Small intestine (tissue), 16 donors: ENCODE data around the gene EML1. TPM values are rescaled to one million over a fixed set of nuclear protein-coding genes. Genes with fewer than 3 reads are reported as not detected.

ENCODE experiments used
- DNase-seq, 2 donors: peaks; one replicate each; pipeline versions ENCODE4 v3.0.0 to v3.0.0-alpha.2; 2013
- FAIRE-seq: peaks from 2 replicates; lab custom pipeline; 2012; peaks lifted over from hg19 to GRCh38; lab: Jason Lieb, UNC
- H3K27ac ChIP-seq, 3 donors: one replicate each; pipeline ENCODE4 v1.5.1; 2013; ENCODE audit warnings: low read length in 2 of 3, mild to moderate bottlenecking in 2 of 3, control low read depth in 1 of 3, inconsistent platforms in 1 of 3, low read depth in 1 of 3, moderate library complexity in 1 of 3
- H3K27me3 ChIP-seq, 3 donors: one replicate each; pipeline ENCODE4 v1.6.1; 2013; ENCODE audit warnings: low read length in 3 of 3, inconsistent platforms in 1 of 3; ENCODE audit not compliant: control insufficient read depth in 3 of 3, insufficient read depth in 3 of 3
- H3K36me3 ChIP-seq, 3 donors: one replicate each; pipeline ENCODE4 v1.6.1; 2013; ENCODE audit warnings: low read length in 3 of 3, inconsistent platforms in 1 of 3, low read depth in 1 of 3, mild to moderate bottlenecking in 1 of 3, moderate library complexity in 1 of 3; ENCODE audit not compliant: control insufficient read depth in 3 of 3, insufficient read depth in 2 of 3
- H3K4me1 ChIP-seq, 3 donors: one replicate each; pipeline ENCODE4 v1.6.1; 2013; ENCODE audit warnings: low read length in 2 of 3, inconsistent platforms in 1 of 3, low read depth in 1 of 3, mild to moderate bottlenecking in 1 of 3, moderate library complexity in 1 of 3; ENCODE audit not compliant: control insufficient read depth in 3 of 3, insufficient read depth in 2 of 3
- H3K4me3 ChIP-seq, 3 donors: one replicate each; pipeline ENCODE4 v1.5.1; 2013; ENCODE audit warnings: low read length in 3 of 3, control low read depth in 1 of 3, inconsistent platforms in 1 of 3, low read depth in 1 of 3, mild to moderate bottlenecking in 1 of 3, moderate library complexity in 1 of 3
- H3K9me3 ChIP-seq, 2 donors: one replicate each; pipeline ENCODE4 v1.6.1; 2013; ENCODE audit warnings: low read depth in 1 of 2, low read length in 1 of 2; ENCODE audit not compliant: control insufficient read depth in 2 of 2, insufficient read depth in 1 of 2
- WGBS, 3 donors: extraction: QIAGEN DNeasy Blood & Tissue Kit; methylation state at CpG; one replicate each; pipeline ENCODE4 v1.1.7; 2013; 5-methylcytosine and 5-hydroxymethylcytosine counted together
- long read RNA-seq, 10 donors: transcript quantifications; one replicate each; lab custom pipeline, GENCODE V29; 2026
- polyA plus RNA-seq, 4 donors: library from polyadenylated mRNA; stranded (reverse) in 3 of 4; unstranded in 1 of 4; fragments of 200-250 nt in 3 of 4; fragments of 120-200 nt in 1 of 4; gene quantifications; one replicate each; pipeline versions ENCODE4 v1.2.1 to v1.2.3, GENCODE V29; 2013
- donor health status: healthy with polysubstance abuse.
- donor health status: control.
- donor health status: control.
- donor health status: Bipolar disorder and iron deficiency.
- donor health status: healthy.

EML1 gene, protein sequence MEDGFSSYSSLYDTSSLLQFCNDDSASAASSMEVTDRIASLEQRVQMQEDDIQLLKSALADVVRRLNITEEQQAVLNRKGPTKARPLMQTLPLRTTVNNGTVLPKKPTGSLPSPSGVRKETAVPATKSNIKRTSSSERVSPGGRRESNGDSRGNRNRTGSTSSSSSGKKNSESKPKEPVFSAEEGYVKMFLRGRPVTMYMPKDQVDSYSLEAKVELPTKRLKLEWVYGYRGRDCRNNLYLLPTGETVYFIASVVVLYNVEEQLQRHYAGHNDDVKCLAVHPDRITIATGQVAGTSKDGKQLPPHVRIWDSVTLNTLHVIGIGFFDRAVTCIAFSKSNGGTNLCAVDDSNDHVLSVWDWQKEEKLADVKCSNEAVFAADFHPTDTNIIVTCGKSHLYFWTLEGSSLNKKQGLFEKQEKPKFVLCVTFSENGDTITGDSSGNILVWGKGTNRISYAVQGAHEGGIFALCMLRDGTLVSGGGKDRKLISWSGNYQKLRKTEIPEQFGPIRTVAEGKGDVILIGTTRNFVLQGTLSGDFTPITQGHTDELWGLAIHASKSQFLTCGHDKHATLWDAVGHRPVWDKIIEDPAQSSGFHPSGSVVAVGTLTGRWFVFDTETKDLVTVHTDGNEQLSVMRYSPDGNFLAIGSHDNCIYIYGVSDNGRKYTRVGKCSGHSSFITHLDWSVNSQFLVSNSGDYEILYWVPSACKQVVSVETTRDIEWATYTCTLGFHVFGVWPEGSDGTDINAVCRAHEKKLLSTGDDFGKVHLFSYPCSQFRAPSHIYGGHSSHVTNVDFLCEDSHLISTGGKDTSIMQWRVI
- 10 to 100 TPM in 1 of 4 donors, 1 to 10 TPM in 2, under 1 TPM in 1; 0.22 to 20.7 (median 5.8) TPM for polyA plus RNA-seq
- long read RNA-seq, donor 1, result 0 reads
- long read RNA-seq, donor 2, full-length matches to known transcripts, result 2 of 2 reads
- long read RNA-seq, donor 2, partial matches to known transcripts, result 0 of 2 reads
- long read RNA-seq, donor 2, other reads (novel, unspliced or antisense), result 0 of 2 reads
- long read RNA-seq, donor 3, result 0 reads
- long read RNA-seq, donor 4, result 0 reads
- long read RNA-seq, donor 5, result 0 reads
- long read RNA-seq, donor 6, full-length matches to known transcripts, result 2 of 2 reads
- long read RNA-seq, donor 6, partial matches to known transcripts, result 0 of 2 reads
- long read RNA-seq, donor 6, other reads (novel, unspliced or antisense), result 0 of 2 reads
- long read RNA-seq, donor 7, result 0 reads
- long read RNA-seq, donor 8, result 0 reads
- long read RNA-seq, donor 9, result 0 reads
- long read RNA-seq, donor 10, full-length matches to known transcripts, result 3 of 3 reads
- long read RNA-seq, donor 10, partial matches to known transcripts, result 0 of 3 reads
- long read RNA-seq, donor 10, other reads (novel, unspliced or antisense), result 0 of 3 reads

DNA sequence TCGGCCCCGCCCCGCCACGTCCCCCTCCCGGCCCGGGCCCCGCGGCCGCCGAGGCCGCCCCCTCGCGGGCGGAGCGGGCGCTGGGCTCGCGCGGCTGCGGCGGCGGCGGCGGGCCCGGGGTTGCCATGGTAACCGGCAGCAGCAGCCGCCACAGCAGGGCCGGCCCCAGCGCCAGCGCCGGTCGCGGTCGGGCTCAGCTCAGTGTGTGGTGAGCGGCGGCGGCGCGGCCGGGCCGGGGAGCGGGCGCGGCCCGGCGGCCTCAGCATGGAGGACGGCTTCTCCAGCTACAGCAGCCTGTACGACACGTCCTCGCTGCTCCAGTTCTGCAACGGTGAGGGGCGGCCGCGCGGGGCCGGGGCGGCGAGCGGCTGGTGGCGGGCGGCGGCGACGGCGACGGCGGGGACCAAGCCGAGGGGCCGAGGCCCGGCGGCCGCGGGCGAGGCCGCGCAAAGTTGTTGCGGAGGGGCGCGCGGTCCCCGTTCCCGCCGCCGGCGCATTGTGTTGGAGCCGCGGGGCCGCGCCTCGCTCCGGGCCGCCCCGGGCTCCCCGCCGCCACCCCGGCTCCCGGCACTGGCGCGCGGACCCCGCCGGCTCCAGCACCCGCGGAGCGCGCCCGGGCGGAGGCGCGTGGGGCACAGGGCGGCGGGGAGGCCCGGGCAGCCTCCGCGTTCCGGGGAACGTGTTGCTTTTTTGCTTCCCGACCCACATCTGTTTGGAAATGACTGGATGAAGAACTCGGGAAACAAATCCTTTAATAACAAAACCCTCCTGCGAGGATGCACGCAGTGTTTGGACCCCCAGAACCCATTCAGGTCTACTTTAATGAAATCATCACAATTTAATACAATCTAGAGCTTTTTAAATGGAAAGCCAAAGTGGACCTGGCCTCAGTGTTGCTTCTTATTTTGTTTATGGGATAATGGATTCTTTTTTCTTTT, at the start of gene EML1:
Gene EML1 (plus strand): TSS at position 201 of the 938 bp plus-strand sequence. CDS start 64 bp downstream, at position 265.
- Histone ChIP-seq H3K27me3 (peaks cover 0 to 5% (median 0%) of the 10 kb centered on the region in 3 donors), H3K36me3 (no peaks in the 10 kb centered on the region), H3K4me1 (peaks cover 0 to 46% (median 0%) of the 10 kb centered on the region in 3 donors), H3K4me3 (peak within 1 kb of the TSS; percentile 12 to 67 (median 43)), H3K9me3 (peaks cover 0 to 3% of the 10 kb centered on the region in 2 donors), H3K27ac (peak within 1 kb of the TSS in 2 of 3 donors; percentile 38 to 79)
- FAIRE-seq, result no peak
- DNase-seq, result peak; percentile 27 to 91
- 1% methylated on average over 74 to 121 of the region's 121 CpGs for WGBS, 3 donors

DNA sequence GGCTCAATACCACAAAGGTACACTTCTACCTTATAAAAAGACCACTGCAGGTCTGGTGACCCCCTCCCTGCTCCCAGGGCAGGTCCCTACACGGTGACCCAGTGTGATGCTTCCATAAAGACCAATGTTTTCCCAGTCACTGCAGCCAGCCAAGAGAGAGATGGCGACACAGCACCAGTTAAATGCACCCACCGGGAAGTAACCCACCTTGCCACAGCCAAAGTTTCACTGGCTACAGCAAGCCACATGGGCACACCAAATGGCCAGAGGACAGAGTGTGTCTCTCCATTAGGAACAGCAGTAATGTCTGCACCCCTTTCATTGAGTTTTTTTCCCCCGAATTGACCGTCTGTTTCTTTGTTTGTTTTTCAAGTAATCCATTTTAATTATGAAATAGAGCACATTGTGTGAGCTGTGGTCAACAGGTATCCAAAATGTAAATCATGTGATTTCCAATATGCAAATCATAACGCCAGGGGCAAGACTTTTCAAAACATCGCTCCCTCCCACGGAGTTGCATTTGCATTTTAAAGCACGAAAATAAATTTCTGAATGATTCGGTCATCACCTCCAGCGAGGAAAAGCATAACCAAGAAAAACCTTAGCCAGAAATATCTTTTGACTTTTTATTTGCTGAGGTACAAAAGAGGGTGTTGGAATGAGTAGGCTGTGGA, 48.9 kb upstream of the EML1 start:
- FAIRE-seq, result no peak
- Histone ChIP-seq H3K36me3 (no peaks in the 10 kb centered on the region), H3K27ac (peak overlapping the region in 1 of 3 donors; percentile 40), H3K4me3 (no peak overlapping the region), H3K27me3 (no peaks in the 10 kb centered on the region), H3K9me3 (no peaks in the 10 kb centered on the region), H3K4me1 (peaks cover 0 to 11% (median 0%) of the 10 kb centered on the region in 3 donors)
- DNase-seq, result no peak
- WGBS, 3 donors, result 62 to 66% (median 63%) methylated on average over 11 of the region's 11 CpGs

DNA sequence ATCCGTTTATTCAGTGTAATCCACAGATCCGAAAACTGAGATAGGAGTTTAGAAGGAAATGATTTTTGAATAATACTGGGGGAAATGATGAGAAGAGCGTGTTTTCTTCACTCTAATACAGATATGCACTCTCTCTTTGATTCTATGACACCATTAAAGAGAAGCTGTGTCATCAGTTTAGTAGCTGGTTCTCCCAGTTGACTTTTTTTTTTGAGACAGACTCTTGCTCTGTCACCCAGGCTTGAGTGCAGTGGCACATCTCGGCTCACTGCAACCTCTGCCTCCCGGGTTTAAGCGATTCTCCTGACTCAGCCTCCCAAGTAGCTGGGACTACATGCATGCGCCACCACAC, 48.4 kb upstream of the EML1 start:
- H3K4me3 ChIP-seq, result no peak overlapping the region
- no peaks in the 10 kb centered on the region for H3K9me3 ChIP-seq
- no peak for FAIRE-seq
- no peak for DNase-seq
- peaks cover 0 to 11% (median 0%) of the 10 kb centered on the region in 3 donors for H3K4me1 ChIP-seq
- WGBS, 3 donors, result 60 to 78% (median 75%) methylated on average over 7 of the region's 7 CpGs
- no peaks in the 10 kb centered on the region for H3K36me3 ChIP-seq
- H3K27me3 ChIP-seq, result no peaks in the 10 kb centered on the region
- peak overlapping the region in 1 of 3 donors; percentile 75 for H3K27ac ChIP-seq

DNA sequence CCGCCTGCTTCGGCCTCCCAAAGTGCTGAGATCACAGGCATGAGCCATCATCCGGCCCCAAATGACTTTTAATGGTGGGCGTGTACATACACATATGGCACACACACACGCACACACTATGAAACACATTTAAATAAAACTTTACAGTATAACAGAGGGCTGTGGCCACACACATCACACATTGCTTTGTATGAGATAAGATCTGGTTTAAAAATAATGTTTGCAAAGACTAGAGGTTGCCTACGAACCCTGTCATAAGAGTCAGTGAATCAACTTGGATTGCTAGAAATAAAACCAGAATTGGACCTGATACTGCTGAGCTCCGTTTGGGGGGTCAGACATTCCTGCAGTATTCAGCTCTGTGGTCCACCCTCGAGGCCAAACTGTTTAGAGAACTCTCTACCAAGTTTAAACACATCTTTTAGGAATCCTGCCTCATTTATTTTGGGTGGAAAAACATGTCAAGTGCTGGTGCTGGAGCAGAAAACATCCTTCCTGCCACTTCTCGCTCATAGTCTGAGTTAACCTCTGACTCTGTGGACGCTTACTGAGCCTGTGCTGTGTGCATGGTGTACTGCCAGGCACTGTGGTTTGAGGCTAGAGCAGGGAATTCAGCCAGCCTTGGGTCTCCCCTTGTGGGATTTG, 47.8 kb upstream of the EML1 start:
- FAIRE-seq, result no peak
- DNase-seq, result peak in 1 of 2 donors; percentile 8
- Histone ChIP-seq H3K27ac (peak overlapping the region in 2 of 3 donors; percentile 9 to 75), H3K36me3 (no peaks in the 10 kb centered on the region), H3K27me3 (peaks cover 0 to 2% (median 0%) of the 10 kb centered on the region in 3 donors), H3K4me3 (no peak overlapping the region), H3K4me1 (peaks cover 0 to 11% (median 0%) of the 10 kb centered on the region in 3 donors), H3K9me3 (no peaks in the 10 kb centered on the region)
- WGBS, 3 donors, result 45 to 54% (median 48%) methylated on average over 10 of the region's 10 CpGs

DNA sequence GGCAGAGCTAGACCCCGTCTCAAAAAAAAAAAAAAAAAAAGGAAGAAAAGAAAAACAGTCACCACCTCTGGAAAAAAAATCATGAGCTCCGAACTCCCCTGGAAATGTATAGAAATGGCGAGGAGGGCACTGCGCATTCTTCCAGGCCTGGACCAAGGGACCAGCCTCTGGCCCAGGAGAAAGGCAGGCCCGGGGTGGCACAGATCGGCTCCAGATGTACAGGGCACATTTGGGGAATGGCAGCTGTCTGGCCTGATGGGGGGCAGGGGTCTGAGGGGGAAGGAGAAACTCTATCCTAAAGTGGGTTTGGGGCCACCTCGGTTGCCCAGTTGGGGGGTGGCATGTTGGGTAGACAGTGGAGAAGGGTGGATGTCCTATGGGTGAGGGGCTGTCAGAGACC, 46.0 kb upstream of the EML1 start:
- H3K27ac ChIP-seq, result peak overlapping the region in 1 of 3 donors; percentile 29
- no peaks in the 10 kb centered on the region for H3K36me3 ChIP-seq
- peaks cover 0 to 8% (median 2%) of the 10 kb centered on the region in 3 donors for H3K4me1 ChIP-seq
- H3K4me3 ChIP-seq, result no peak overlapping the region
- 74 to 79% (median 78%) methylated on average over 6 to 7 of the region's 7 CpGs for WGBS, 3 donors
- H3K9me3 ChIP-seq, result no peaks in the 10 kb centered on the region
- no peak for FAIRE-seq
- H3K27me3 ChIP-seq, result peaks cover 0 to 2% (median 0%) of the 10 kb centered on the region in 3 donors
- DNase-seq, result no peak

DNA sequence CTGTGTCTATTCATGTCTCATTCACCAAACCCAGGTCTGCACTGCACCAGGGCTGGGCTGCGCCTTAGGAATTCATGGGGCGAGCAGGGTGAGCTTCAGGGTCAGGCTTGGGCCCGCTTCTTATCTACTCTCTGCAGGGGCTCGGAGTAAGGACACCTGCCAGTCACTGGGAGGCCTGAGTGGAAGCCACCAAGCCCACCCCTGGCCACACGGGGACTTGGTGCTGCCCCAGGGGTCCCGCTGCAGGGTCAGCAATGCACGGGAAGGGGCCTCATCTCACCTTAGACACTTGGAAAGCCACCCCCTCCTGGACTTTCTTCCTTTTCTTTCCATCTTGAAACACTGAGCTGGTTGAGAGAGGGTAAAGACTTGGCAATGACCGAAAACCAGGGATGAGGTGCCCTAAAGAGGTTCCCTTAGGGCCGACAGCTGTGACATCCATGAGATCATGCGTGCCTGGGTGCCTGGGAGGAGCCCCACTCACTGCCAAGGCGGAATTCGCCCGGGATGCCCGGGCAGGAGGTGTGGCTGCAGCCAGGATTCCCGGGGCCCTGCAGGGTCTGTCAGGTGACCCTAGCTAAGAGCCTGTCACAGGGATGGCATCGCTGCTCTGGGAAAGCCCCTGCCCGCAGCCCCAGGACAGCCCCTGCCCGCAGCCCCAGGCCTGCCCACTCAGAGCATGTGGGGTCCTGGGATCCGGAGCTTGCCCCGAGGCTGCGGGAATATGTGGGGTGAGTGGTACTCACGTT, 45.5 kb upstream of the EML1 start:
- Histone ChIP-seq H3K4me3 (no peak overlapping the region), H3K27me3 (peaks cover 0 to 2% (median 0%) of the 10 kb centered on the region in 3 donors), H3K36me3 (no peaks in the 10 kb centered on the region), H3K9me3 (no peaks in the 10 kb centered on the region), H3K4me1 (peaks cover 0 to 12% (median 2%) of the 10 kb centered on the region in 3 donors), H3K27ac (no peak overlapping the region)
- no peak for DNase-seq
- WGBS, 3 donors, result 45 to 81% (median 59%) methylated on average over 22 of the region's 22 CpGs
- FAIRE-seq, result no peak
